HG03159 (cell line): ENCODE data around the gene MRPL36.

ENCODE experiments used
- ATAC-seq: cut with Tn5 transposase; IDR thresholded peaks from one replicate; pipeline ENCODE4 v1.9.1; 2021; ENCODE audit warnings: mild to moderate bottlenecking, moderate library complexity; ENCODE audit not compliant: unreplicated experiment

The MRPL36 gene

DNA sequence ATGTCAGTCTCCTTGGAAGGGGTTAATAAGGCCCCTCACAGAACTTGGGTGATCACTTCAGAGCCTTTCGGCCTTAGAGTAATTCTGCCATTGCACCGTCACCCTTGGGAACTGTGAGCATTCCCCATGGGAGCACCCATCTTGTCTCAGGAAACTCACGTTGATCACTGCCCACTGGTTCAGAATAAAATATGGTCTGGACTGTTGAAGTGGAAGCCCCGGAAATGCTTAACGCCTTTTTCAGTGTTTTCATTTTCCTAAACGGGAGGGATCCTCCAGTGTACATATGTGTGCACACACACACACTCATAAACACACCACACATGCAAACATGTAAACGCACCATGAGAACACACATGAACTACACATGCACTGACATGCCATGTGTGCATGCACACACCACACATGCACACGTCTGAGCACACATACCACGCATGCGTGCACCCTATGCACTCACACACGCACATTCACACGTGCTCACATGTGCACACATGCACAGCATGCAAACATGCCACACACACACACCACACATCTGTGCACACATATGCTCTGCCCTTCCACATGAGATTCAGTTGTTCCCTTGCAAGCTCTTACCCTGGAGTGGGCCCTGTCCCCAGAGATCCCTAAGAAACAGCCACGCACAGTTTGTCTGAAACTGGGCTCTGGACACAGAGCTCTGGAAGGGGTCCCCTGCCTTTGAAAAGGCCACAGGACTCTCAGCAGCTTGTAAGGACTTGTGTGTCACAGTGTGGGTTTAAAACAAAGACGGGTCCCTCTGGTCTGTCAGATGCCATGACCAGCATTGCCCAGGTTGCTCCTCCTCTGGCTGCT, 17.0 kb downstream of the MRPL36 start:
- no peak for ATAC-seq

DNA sequence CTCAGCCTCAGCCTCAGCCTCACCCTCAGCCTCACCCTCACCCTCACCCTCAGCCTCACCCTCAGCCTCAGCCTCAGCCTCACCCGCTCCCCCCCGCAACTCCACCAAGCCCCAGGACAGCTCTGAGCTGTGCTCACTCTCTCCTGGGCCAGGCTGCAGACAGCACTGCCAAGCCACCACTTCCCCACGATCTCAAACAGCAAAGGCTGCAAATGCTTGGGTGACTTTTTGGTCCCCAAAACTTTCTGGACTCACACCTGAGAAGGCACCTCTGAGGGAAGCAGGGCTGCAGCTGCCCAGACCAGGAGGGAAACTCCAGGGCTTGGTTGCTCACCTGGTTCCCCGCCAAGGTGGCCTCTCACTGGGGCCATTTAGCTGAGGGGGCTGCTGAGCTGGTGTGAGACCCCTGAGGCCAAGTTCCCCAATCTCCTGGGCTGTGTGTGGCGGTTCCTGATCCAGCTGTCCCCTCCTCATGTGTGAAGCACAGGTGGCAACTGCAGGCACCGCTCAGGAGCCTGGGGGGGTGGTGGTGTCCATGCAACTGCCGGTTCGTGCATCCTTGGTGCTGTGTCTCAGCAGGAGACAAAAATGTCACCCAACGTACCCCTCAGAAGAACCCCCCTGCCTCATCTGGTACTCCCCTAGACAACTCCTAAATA, 17.8 kb downstream of the MRPL36 start:
- no peak for ATAC-seq

DNA sequence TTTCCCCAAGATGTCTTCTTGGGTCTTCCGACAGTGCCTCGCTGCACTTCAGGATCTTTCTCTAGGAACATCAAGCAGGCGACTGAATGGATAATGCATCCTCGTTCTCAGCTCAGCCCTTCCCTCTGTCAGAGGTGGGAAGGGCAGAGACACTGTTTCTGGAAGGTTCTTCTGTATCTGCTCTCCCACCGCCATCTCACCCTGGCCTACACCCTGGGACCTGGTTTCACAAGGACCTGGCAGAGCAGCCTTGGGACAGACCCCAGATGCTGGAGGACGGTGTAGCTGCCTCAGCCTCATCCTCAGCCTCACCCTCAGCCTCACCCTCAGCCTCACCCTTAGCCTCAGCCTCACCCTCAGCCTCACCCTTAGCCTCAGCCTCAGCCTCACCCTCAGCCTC, 18.5 kb downstream of the MRPL36 start:
- ATAC-seq = no peak

DNA sequence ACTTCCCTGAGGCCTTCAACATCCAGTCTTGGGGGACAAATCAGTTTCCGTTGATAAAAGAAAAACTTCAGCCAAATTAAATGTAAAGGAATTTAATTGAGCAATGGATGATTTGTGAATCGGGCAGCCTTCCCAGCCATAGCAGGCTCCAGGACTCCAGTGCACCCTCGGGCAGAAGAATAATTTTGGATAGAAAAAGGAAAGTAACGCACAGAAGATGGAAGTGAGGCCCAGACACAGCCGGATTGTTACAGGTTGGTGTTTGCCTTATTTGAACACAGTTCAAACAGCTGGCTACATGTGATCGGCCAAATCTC, 19.1 kb downstream of the MRPL36 start:
- ATAC-seq = no peak

DNA sequence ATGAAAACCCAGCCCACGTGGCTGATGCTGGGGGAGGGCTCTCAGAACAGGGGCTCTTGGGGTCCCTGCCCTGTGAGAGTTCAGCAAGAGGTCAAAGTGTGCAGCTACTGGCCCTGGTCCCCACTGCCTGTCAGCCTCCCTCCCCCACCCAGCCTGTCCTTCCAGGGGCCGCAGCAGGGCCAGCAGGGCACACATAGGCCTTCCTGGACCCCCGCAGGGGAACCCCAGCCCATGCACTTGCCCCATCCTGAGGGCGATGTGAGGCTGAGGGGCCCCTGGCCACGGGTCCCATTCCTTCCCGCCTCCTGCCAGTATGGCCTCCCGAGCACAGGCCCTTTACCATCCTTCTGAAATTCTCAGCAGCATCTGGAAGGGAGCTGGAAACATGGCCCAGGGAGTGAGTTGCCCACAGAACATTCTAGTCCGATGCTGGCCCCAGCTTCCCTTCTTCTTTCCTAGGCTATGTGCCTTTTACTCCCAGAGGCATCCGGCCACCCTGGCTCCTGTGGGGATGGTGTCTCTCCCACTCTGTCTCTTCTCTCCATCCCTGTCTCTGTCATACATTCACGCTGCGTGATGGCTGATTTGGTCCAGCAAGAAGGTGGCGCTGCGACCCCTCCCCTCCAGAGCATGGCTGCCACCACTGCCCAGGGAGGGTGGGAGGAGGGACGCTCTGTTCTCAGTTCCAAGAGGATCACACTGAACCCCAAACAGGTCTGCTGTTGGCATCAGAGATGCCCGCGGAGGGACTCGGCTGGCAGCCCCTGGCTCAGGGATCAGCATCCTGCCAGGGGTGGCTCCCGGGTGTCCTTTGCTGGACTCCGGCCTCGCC, 19.6 kb downstream of the MRPL36 start:
- no peak for ATAC-seq

DNA sequence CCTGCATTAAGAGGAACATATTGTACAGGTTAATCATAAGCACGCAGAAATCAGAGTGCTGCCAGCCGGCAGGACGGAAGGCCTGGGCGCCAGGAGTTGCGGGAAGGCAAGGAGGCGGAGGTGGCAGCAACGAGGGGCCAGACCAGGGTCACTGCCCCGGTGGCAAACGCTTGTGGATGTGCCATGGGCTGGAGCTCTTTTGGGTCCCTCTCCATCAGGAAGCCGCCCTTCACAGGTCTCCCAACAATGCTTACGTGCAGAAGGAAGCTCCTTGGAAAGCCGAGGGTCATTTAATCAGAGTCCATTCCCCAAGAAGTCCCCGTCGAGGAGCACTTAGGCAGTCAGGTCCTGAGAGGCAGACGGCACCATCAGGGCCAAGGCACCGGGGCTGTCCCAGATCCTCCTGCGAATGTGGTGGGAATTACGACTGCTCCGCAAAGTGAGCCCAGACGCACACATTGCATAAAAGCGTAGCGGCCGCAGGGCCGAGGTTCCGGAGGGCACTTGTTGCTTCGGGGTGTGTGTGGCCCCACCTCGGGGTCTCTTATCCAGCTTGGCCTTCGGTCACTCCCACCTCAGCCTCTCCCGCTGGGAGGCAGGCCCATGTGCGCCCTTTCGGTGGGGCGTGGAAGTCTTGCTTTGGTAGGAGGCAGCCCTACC, 20.5 kb downstream of the MRPL36 start:
- ATAC-seq = no peak

DNA sequence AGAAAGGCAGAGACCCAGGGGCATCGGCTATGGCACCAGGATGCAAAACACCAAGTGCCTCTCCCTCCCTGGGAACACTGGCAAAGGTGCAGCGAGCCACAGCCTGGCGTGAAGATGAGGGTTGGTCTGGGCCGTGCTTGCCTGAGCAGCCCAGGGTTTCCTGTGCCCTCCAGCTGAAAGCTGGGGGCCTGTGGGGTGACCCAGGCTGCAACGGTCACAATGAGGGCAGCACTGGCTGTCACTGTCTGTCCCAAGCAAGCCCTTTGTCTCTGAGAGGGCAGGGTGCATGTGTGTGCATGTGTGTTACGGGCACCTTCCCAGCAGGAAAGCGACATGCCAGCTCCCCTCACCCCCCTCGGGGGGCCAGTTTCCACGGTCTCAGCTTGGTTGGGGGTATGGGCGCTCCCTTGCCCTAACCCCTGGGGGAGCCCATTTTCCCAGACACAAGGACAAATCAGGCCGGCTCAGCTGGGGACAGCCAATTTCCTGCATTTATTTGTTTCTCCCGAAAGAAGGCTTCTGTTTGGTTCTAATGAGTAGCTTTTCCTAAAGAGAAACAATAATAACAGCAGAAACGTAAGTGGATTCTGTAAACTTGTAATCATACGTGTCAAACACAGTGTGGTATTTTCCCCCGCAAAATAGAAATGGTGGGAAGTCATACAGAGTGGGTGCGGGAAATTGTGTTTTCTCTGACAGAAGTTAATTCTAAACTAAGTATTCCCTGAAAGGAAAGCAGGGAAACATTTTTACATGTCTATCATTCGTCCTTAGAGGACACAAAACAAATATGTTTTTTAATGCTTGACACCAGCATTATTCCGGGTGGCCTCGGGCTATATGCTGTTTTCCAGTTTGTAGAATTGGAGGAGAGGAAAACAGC, 21.3 kb downstream of the MRPL36 start:
- ATAC-seq = no peak

DNA sequence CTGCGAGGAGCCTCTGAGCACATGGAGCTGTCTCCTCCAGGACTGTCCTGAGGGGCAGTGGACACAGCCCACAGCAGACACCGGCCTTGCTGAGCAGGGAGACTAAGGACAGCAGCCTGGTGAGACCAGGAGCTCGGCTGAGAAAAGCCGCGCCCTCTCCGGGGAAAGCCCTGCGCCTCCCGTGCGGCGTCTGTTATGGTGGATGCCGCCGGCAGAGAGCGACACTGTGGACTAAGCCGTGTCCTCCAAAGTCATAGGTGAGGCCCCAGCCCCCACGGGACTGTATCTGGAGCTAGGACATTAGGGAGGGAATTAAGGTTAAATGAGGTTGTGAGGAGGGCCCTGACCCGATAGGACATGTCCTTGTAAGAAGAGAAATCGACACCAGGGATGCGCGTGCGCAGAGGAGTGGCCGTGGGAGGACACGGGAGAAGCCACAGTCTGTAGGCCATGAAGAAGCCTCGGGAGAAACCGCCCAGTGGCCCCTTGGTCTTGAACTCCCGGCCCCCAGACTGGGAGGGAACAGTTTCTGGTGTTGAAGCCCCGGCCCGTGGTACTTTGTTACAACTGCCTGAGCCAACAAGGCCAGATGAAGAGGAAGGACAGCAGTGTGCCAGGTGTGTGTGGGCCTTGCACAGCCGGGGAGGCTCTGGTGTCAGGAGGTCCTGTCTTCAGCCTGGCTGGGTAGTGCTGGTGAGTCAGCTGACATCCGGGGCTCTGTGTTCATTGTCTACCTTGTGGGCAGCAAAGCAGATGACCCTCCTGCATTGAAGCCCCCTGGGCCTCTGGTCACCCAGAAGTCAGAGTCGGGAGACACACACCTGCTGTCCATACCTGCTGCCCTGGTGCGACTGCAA, 22.1 kb downstream of the MRPL36 start:
- no peak for ATAC-seq

DNA sequence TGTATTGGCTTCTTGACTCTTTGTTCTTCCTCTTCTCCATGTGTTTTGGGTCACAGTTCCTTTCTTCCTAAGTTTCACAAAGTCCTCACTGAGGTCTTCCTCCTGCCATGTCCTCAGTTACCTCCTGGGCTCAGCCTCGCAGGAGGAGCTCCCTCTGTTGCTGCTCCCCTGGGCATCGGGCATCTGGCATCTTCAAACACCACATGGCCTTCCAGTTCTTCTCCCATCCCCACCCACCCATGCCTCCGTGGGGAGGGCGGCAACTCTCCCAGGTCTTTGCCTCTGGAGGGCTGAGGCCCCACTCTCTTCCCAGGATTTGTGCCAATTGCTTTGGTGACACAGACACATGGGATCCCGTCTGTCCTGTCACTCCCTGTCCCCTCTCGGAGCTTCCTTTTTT, 22.8 kb downstream of the MRPL36 start:
- no peak for ATAC-seq

DNA sequence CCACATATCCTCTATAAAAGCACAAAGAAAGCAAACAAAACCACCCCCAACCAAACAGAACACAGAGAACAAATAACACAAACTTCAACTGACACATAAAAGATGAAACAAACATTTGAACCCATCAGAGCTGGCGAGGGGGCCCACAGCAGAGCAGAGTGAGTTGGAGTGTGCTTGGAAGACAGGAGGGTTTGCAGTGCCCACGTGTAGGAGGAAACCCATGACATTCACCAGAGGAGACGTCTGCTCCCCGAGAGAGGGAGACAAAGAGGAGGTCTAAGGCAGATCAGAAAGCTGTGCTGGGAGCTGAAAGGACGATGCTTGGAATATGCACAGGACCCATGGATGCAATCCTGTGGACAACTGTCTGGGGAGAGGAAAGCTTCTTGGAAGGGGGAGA, 27.0 kb downstream of the MRPL36 start:
- no peak for ATAC-seq

DNA sequence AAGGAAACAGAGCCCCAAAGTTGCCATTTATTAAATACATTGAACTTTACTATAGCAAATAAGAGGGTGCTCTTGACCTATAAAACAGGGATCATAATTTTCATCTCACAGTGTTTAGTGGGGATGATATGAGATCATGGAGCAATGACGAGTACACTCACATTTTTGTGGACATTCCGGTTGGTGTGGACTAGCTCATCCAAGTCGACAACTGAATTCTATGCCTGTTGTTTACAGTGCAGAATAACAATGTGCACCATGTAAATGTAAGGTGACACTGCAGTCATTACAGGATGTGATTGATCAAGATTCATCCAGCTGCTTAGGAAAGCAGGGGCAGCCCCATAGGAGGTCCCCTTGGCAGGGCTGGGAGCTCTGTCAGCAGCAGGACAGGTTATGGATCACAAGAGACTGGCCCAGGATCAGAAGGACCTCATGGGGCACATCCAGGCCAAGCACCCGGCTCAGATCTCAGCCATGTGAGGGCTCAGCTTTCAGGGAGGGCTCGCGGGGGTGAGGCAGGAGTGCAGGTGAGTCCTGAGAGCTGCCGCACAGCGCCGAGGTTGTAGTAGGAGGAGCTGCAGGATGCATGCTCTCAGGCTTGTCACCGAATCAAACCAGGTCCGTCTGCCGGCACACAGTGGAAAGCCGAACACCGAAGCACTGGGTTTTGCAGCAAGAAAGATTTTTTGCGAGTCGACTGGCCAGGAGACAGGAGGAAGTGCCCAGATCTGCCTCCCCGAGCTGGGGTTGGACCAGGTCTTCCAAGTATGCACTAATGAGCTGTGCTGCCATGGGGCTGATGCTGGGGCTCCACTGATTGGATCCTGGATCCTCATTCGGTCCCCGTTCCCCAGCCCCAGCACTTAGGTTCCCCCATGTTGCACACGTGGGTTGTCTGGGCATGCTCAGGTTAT, 28.2 kb downstream of the MRPL36 start:
- no peak for ATAC-seq

DNA sequence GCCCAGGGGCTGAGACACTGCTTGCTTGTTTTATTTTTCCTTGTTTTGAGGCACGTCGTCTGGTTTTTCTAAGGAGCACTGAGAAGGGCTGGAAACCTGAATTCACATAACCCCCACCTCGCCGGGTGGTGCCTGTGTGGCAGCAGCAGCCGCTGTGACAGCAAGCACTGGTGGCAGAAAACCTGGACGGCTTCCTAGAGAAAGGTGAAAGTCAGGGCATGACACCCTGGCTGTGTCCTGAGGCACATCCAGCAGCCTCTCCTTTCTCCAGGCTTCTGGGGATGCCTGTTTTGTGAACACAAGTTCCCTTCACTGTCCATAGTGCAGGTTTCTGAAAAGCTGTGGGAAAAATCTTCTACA, 29.2 kb downstream of the MRPL36 start:
- ATAC-seq = no peak

DNA sequence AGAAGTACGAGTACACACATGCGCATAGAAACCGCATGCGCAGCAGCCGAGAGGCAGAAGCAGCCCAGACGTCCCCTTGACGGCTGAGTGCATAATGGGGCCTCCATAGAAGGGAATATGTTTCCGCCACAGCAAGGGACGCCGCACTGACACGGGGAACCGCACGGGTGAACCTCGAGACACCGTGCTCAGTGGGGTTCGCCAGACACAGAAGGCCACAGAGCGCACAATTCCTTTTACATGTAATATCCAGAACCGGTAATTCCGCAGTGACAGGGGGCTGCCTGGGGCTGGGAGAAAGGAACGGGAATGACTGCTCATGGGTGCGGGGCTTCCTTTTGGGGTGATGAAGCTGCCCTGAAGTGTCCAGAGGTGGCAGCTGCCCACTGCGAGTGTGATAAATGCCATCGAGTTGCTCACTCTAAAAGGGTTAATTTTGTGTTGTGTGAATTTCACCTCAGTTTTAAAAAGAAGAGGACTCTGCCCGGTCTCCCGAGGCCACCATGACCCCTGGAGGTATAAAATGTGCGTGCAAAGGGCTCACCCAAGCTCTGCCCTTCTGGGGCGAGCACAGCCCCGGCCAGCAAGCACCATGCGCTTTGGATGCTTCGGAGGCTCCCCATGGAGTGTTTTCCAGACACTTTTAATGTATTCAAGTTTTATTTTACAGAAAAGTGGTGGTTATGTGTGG, 29.7 kb downstream of the MRPL36 start:
- ATAC-seq = no peak

DNA sequence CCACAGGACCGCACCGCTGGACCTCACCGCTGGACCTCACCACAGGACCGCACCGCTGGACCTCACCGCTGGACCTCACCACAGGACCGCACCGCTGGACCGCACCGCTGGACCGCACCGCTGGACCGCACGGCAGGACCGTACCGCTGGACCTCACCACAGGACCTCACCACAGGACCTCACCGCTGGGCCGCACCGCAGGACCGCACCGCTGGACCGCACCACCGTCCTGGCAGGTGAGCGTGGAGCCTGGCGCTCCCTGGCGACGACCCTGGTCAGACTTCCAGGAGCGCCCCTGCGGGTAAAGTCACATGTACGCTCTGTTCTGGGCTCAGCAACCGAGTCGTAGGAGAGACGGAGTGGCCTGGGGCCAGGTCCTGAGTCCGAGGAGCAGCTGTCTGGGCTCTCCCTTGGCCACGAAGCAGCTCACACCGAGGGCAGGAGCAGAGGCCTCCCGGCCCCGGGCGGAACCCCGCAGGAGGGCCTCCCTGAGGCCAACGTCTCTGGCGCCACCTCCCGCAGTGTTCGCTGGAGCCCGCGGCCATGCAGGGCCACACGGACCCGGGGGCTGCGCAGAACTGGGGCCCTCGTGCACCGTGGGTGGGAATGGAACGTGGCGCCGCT, 30.5 kb downstream of the MRPL36 start:
- ATAC-seq = no peak

DNA sequence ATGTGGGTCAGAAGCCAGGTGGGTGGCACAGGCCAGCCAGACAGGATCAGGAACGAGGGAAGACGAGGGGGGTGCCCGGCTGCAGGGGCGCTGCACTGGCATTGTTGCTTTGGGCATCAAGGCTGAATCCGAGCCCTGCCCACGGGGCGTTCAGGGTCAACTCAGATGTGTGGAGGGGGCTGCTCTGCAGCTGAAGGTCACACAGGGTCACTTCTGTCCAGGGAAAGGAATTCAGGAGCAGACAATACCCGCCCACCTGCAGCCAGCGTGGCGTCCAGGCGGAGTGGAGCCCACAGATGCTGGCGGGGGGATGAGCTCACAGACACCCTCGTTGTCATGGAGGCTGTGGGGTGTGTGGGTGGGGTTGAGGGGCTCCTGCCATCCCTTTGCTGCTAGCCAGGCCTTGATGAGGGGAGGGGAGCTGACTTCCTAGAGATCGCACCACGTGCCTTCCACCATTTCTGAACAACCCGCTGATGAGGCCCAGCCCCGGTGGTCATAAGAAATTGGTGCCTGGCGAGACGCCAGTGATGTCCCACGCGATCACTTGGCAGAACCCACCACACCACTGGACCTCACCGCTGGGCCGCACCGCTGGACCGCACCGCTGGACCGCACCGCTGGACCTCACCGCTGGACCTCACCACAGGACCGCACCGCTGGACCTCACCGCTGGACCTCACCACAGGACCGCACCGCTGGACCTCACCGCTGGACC, 31.2 kb downstream of the MRPL36 start:
- ATAC-seq = no peak

DNA sequence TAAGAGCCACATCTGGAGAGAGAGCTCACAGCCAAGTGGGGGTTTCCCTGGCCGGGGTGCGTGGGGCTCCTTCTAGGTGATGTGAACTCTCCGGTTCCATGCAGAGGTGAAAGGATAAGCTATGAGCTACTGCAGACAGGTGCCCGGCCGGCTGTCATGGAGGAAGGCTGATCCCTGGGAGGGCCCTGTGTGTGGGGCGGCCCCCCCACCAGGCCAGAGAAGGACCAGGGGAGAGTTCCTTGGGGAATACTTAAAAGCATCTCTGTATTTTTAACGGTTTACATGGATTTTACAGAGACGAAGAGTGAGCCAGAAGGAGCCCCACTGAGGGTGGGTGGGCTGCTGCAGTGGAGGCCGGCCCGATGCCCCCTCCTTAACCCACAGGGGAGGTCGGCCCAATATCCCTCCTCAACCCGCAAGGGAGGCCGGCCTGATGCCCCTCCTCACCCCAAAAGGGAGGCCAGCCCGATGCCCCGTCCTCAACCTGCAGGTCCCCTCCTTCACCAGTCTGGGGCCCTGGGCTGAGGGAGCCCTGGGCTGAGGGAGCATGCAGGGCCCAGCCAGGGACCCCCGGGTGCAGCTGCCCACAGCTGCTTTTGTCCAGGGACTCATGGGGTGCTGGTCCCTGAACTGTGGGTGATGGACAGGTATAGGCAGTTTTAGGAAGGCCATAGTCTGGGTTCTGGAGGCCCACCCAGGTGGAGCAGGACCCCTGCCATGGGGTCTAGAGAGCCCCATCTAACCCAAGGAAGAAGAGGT, 31.9 kb downstream of the MRPL36 start:
- ATAC-seq = no peak
